Keratinocyte (primary cell): ENCODE measurements around the gene CXCL1.

Experiments used
- EZH2 ChIP-seq: IDR thresholded peaks from one replicate; pipeline ENCODE4 v1.6.1; 2012; ENCODE audit warnings: inconsistent platforms, mild to moderate bottlenecking, low read length, moderate library complexity
- TF ChIP-seq, protein P1 (sequence below), 3 experiments: IDR thresholded peaks in 1 of 3; conservative IDR thresholded peaks in 1 of 3; optimal IDR thresholded peaks in 1 of 3; 2 replicates in 2 of 3; 3 replicates in 1 of 3; pipeline versions ENCODE3 to v1.5.1; 2011; ENCODE audit warnings: low read length in 3 of 3, mild to moderate bottlenecking in 3 of 3, moderate library complexity in 2 of 3, control low read depth in 1 of 3, inconsistent platforms in 1 of 3; ENCODE audit not compliant: insufficient read depth in 2 of 3; ENCODE audit errors: extremely low read depth in 1 of 3

DNA sequence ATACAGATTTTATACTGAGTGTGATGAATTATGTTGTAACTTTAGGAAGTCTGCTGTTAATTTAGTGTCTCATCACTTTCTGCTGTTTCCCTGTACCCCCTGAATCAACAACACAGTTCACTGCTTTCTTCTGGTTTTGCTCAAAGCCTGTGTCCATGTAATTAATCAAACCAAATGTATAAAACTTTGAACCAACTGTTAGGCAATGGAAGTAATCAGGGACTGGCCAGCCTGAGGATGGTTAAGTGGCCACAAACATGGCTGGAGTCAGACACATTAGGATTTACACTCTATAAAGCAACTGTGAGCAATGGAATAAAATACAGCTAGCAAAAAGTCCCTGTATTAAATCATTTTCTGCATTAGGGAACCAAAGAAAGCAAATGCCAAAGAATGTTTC, 42.6 kb downstream of the CXCL1 start:
- TF ChIP-seq, protein P1, sequence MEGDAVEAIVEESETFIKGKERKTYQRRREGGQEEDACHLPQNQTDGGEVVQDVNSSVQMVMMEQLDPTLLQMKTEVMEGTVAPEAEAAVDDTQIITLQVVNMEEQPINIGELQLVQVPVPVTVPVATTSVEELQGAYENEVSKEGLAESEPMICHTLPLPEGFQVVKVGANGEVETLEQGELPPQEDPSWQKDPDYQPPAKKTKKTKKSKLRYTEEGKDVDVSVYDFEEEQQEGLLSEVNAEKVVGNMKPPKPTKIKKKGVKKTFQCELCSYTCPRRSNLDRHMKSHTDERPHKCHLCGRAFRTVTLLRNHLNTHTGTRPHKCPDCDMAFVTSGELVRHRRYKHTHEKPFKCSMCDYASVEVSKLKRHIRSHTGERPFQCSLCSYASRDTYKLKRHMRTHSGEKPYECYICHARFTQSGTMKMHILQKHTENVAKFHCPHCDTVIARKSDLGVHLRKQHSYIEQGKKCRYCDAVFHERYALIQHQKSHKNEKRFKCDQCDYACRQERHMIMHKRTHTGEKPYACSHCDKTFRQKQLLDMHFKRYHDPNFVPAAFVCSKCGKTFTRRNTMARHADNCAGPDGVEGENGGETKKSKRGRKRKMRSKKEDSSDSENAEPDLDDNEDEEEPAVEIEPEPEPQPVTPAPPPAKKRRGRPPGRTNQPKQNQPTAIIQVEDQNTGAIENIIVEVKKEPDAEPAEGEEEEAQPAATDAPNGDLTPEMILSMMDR (optimal IDR thresholded peaks at IDR 0.05 in 1 of 3, IDR thresholded peaks at IDR 0.05 in 1 of 3, conservative IDR thresholded peaks at IDR 0.05 in 1 of 3; ENCODE audit: extremely low read depth in 1 of 3, insufficient read depth in 2 of 3, low read length in 3 of 3), result no peak
- TF ChIP-seq EZH2, result no peak
